HG02759 (cell line): ENCODE results near the gene SDK1.

Source experiments
- ATAC-seq: cut with Tn5 transposase; IDR thresholded peaks from one replicate; pipeline ENCODE4 v1.9.1; 2021; ENCODE audit warnings: mild to moderate bottlenecking, moderate library complexity; ENCODE audit not compliant: unreplicated experiment

The SDK1 gene

DNA sequence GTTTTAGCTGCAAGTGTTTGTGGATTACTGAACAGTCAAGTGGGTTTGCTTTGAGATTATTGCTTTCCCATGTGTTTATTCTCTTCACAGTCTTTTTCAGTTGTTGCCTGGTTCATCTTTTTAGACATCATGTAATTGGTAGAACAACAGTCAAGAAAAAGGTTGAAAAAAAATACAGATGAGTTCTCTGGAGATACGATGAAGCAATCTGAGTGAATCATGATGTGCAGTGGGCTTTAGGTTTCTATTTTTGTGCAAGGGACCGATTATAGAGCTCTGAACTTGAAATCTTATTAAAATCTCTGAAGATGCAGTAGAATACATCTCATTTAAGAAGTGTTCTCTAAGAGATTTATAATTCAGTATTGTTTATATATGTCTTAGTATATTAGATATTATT, 145.7 kb downstream of the SDK1 start:
- ATAC-seq = no peak

DNA sequence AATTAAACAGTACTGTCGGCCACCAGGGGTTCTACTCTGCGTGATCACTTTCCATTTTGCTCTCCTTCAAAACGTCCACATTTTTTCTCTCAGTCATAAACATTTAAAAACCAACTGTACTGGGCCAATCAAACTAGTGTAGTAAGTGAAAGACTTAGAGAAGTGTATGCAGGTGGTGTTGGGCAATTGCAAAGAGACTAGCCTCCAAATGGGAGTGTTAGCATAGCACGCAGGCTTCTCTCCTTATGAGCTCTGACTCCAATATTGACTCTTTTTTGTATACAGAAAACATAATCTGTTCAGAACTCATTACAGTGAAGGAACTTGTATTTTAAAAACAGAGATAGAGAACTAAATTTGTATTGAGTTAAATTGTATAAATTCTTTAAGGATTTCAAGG, 150.6 kb downstream of the SDK1 start:
- no peak for ATAC-seq

GRCh38 chr7:3453398-3453797, 152.3 kb downstream of the SDK1 start:
- ATAC-seq = no peak

- ATAC-seq = no peak
These were observed 154.9 kb downstream of the SDK1 start for GRCh38 chr7:3455806-3456595.

DNA sequence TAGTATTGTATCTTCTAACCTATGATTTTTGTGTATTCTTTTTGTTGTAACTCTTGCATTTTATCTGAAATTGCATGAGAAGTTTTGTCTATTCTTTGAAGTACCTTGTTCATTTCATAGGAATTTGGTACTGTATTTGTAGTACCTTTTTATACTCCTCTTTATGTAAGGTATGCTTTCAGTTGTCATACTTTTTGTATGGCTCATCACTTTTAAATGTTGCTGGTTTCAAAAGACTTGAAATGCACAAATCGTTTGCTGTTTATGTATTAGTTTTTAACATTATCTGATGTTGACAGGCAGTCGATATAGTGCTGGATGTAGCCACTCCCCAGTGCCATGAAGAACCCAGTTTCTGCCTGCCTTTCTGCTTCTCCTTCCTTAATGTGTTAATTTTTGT, 158.1 kb downstream of the SDK1 start:
- ATAC-seq = no peak

GRCh38 chr7:3461923-3462322, 160.9 kb downstream of the SDK1 start:
- no peak for ATAC-seq

DNA sequence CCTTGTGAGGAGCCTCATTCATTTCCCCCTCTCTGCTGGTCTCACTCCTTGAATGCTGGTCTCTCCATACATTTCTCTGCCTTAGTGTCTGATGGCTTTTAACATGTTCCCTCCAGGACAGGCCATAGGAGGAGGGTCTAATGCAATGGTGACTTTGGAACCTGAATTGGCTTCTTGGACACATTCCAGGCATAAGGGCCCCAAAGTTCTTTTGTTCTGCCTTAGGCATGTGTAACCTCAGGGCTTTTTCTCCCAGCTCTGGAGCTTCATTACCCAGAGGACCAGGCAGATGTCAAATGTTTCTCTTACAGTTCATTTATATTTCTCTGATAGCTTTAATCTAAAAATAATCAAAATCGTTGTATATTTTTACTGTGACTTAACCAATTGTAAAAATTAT, 162.6 kb downstream of the SDK1 start:
- ATAC-seq = no peak

DNA sequence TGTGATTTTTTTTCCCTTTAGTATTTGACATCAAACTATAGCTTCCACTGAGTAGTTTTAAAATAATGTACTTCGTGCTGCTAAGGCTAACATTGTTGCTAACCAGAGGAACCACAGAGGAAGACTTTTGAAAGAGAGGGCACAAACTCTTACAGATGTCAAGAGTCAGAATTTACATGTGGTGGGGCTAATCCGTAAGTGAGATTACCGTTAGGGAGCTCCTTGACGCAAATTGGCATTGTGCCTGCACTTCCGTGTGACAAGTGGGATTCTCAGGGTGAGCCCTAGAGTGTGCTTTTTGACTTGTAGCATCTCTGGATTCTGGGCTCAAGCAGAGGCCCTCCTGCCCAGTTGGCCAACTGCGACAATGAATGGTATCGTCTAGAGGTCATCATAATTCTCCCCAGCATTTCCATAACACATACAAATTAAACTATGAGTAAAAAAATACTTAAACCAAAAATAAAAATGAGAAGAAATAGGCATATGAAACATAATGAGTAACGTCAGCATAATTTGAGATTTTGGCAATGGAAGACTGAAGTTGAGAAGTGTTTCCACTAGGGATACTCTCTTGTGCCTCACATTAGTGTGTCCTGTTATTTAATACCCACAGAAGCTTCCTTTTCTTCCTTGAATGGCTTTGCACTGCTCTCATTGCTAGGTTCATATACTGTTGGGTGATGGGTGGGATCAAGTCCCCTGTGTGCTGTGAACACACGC, 164.0 kb downstream of the SDK1 start:
- ATAC-seq = no peak

DNA sequence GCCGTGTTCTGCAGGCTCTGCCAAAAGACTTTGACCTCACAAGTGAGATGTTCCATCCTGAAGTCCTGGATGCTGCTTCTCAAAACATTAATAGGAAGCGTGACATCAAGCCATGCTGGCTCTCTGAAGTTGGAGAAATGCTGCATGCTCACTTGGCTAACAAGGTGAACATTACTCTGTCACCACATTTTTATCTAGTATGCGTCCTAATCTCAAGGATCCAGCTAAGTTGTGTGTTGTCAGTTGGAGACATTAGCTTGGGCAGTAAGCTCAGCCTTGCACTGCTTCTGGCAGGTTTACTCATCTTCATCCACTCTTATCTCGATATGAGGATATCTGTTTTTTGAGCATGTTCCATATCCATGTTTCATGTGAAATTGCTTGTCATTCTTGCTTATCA, 165.2 kb downstream of the SDK1 start:
- no peak for ATAC-seq

DNA sequence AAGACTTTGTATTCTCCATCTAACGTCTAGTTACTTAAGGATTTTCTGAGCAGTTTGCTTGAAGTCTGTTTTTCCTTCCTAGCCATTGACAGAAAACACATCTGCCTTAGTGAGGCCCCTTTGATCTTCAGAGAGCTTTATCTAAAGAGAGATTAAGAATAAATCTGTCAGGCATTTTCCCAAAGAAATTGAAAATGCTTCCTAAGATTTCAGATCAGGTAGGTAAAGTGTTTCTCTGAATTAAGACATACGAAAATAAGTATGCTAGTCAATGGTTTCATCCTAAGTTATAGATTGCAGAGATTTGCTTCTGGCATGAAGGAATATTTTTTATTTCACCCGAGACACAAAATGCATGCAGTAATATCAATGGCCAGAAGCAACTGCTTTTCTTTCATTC, 168.6 kb downstream of the SDK1 start:
- ATAC-seq = no peak

- no peak for ATAC-seq
These were observed 179.1 kb downstream of the SDK1 start for GRCh38 chr7:3480197-3480596.

DNA sequence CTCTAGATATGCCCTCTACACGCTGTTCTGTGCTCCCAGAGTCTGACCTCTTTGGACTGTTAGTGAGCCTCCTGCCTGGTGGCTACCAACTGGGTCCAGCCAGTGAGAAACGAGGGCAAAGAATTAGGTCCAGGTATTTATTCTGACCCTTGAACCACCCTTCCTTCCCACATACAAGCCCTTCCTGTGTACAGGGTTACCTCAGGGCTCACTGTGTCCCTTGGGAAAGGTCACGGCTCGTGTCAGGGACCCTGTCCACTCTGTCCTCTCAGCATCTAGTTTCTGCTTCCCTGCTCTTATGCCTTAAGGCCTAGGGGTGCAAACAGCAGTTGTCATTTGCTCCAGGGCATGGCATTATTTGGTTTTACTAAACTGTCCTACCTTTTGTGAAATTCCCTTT, 180.4 kb downstream of the SDK1 start:
- no peak for ATAC-seq

- ATAC-seq = no peak
These were observed 181.3 kb downstream of the SDK1 start for GRCh38 chr7:3482147-3482921.

GRCh38 chr7:3486841-3487240, 185.8 kb downstream of the SDK1 start:
- ATAC-seq = no peak

GRCh38 chr7:3488829-3489228, 187.8 kb downstream of the SDK1 start:
- no peak for ATAC-seq

DNA sequence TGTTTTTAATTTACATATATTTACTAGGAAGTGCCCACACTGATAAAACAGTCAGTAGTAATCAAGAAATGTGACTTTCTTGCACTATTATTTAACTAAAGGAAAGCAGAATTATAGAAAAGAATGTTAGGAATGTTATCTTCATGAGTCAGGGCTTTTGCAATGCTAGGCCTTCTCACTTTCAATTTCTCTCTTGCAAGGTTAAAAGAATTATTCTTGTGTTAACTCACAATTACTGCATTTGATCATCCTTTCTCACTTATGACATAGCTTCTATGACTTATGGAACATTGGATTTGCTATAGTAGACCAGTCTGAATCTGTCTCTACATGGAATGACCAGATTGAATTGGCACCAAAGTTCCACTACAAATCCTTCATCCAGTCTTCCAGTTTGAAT, 192.4 kb downstream of the SDK1 start:
- no peak for ATAC-seq

DNA sequence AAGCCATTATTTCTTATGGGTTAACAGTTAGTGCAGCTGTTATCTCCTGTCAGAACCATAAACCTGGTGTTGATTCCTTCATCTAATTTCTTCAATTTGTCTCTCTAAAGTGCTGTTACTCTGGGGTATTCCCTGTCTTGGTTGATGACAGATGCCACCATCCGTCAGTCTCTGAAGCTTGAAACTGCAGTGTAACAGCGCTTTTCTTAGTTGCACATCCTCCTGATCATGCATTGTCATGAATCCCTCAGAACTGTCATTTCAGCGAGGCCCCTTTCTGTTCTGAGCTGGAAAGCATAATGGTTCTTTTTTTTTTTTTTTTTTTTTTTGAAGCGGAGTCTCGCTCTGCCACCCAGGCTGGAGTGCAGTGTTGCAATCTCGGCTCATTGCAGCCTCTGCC, 193.9 kb downstream of the SDK1 start:
- no peak for ATAC-seq

GRCh38 chr7:3495530-3495929, 194.5 kb downstream of the SDK1 start:
- ATAC-seq = no peak

DNA sequence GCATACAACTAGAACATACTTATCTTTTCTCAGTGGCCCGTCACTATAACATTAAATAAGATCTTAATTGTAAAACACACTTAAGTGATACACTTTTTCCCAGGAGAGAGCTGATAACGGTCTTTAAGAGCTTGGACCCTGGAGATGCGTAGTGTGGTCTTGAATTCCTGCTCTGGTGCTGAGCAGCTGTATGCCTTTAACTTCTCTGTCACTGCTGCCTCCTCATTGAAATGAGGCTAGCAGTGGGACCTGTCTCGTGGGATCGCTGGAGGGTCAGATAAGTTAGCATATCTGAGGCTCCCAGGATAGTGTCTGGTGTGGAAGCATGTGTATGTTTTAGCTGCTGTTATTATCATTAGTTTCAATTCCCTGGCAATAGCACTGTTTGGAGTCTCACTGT, 194.9 kb downstream of the SDK1 start:
- no peak for ATAC-seq

GRCh38 chr7:3497796-3498195, 196.7 kb downstream of the SDK1 start:
- no peak for ATAC-seq

DNA sequence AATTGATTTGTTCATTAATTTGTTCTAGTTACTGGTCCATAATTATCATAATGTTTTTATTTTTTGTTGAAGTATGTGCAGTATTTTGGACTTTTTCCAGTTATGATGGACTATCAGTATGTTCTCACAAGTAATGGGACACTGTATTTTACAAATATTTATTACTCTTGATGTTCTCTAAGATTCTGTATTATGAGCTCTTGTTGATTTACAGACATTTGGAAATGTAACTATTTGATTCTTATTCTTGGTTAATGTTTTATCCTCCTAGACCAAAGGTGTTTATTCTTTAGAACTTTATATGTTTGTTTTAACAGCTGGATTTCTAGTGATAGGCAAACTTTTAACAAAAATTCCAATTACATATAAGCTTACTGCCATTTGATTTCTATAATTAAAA, 200.6 kb downstream of the SDK1 start:
- no peak for ATAC-seq

GRCh38 chr7:3504384-3504783, 203.3 kb downstream of the SDK1 start:
- no peak for ATAC-seq
